Sciatic nerve (tissue), 2 donors: ENCODE measurements around the gene TUBA1B. TPM values are rescaled to one million over a fixed set of nuclear protein-coding genes. Genes with fewer than 3 reads are reported as not detected.
"Not testable (repeated sequence)": the region's sequence is repeated elsewhere in the genome, so short reads cannot be mapped to it uniquely, and the experiment has no call there.

Experiments used
- ATAC-seq: fragments of 200-7000 bp; cut with Tn5 transposase; one replicate; pipeline ENCODE4 v1.9.1; 2020; ENCODE audit warnings: mild to moderate bottlenecking, moderate library complexity
- DNase-seq: peaks from one replicate; pipeline ENCODE4 v3.0.0-alpha.2; 2020; ENCODE audit warnings: low spot score
- intact Hi-C: fragments of 100-400 bp; cut with DNase I; formaldehyde crosslinking; loops from one replicate; pipeline ENCODE4 v1.14.2; 2022
- total RNA-seq: library from RNA; stranded (reverse); fragmentation: NEBNext Ultra II Directional; extraction: Animal tissue kit (Norgen Biotek cat#: 25700); gene quantifications from one replicate; pipeline ENCODE4 v1.2.1, GENCODE V29; 2021
- donor health status: DM: no; HTN: no; CAD: no.
- donor health status: DM: no; HTN: no; CAD: no.

The TUBA1B gene
- total RNA-seq, result 680 TPM

DNA sequence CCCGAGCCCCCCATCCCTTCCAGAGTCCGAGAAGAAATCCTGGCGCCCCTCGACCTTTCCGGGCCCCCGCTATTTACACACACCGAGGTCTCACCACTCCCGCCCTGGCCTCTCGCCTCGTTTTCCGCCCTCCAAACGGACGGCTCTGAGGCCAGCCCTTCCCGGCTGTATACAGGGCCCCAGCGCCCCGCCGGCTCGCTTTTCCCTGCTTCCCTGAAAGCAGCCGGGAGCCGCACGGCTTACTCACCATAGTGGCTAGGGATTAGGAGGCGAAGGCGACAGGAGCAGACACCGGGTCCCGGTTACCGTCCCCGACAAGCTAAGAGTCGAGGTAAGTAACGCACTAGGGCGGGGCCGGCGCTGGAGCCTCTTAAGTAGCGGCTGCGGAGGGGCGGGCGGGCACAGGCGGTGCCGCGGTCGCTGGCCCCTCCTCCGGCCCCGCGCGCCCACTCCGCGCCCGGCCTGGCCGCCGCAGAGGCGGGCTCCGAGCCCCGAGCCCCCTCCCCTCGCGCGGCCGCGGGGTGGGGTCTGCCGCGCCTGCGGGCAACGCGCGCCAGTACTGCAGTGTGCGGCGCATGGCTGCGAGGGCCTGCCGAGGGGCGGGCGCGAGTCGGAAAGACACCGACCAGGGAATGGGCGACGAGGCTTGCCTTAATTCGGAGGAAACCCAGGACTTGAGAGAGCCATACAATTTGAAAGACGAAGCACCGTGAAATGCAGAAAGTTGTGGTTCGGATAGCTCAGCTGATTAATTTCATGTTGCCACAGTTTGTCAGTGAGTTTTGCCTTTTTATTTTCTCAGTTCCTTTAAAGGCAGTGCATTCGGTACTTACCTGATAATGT is at the start of gene TUBA1B:
Gene TUBA1B (minus strand): TSS at position 345 of the 843 bp plus-strand sequence. CDS start 95 bp downstream, at position 250.
- intact Hi-C loops, result loop anchor here (10.0 kb wide), 2 partner anchors 54 to 104 kb away; partner anchors contain the start of gene TUBA1A
- peak; percentile 94 for ATAC-seq
- DNase-seq, result peak; percentile 96

DNA sequence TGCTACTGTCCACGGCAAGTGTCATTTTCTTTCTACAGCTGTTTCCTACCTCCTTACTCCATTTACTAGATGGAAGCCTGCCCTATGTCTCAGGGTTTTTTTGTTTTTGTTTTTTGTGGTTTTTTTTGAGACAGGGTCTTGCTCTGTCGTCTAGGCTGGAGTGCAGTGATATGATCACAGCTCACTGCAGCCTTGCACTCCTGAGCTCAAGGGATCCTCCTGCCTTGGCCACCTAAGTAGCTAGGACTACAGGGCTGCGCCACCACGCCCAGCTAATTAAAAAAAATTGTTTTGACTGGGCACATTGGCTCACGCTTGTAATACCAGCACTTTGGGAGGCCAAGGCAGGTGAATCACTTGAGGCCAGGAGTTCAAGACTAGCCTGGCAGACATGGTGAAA is 43.0 kb upstream of the TUBA1B start:
- DNase-seq (no peak), ATAC-seq (no peak)
- intact Hi-C loops, result no loop called here

GRCh38 chr12:49170924-49171323 is 39.7 kb upstream of the TUBA1B start:
- DNase-seq, result no peak
- no peak for ATAC-seq
- intact Hi-C loops, result no loop called here

GRCh38 chr12:49165114-49165513 is 33.9 kb upstream of the TUBA1B start:
- DNase-seq, result no peak
- no peak for ATAC-seq
- intact Hi-C loops, result no loop called here

- ATAC-seq, DNase-seq, intact Hi-C loops: not testable (repeated sequence)
These were observed 30.7 kb upstream of the TUBA1B start for GRCh38 chr12:49161901-49162300.

DNA sequence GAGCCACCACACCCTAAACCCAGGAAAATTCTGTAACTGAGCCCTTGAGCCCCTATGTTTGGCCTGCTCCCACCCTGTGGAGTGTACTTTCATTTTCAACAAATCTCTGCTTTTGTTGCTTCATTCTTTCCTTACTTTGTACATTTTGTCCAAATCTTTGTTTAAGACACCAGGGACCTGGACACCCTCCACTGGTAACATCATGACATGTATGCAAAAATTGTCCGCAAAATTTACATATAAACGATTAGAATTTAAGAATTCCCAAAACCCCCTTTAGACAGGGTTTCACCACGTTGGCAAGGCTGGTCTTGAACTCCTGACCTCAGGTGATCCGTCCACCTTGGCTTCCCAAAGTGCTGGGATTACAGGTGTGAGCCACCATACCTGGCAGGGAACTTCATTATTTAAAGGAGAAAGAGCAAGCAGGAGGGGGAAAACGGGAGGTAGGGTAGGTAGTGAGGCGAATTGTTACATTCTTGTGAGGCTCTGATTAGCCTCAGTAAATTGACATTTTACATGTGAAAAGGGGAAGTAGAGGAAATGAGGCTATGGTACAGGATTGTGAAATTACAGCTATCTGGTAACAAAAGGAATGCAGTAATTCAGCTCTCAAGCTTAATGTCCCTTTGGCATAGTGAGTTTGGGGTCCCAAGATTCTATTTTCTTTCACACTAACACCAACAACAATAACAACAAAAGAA is 30.0 kb upstream of the TUBA1B start:
- DNase-seq (no peak), ATAC-seq (no peak)
- intact Hi-C loops, result no loop called here

DNA sequence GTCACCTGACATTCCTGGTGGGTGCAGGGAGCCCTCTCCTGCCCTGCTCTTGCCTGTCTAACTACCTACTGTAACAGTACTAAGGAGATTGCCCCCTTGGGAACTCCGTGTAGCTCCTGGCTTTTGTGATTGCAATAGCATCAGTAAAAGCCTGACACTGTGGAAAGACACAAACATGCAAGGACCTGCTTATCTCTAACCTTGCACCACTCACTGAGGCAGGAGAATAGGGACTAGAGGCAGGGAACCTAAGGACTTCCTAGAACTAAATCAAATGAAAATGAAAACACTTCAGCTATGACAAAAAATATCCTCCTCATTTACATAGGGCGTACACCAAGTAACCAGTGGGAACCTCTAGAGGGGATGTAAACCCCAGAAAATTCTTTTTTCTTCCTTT is 29.2 kb upstream of the TUBA1B start:
- ATAC-seq (no peak), DNase-seq (no peak)
- intact Hi-C loops, result no loop called here

DNA sequence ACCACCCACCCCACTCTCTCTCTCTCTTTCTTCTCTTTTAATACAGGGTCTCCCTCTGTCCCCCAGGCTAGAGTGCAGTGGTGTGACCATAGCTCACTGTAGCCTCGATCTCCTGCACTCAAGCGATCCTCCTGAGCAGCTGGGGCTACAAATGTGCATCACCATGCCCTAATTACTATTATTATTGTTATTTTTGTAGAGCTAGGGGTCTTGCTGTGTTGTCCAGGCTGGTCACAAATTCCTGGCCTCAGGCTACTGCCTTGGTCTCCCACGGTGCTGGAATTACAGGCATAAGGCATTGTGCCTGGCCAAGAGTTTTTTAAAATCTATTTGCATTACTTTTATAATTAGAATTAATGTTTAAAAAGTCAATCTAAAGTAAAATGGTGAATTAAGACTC is 23.0 kb upstream of the TUBA1B start:
- DNase-seq (no peak), ATAC-seq (no peak)
- intact Hi-C loops, result no loop called here

DNA sequence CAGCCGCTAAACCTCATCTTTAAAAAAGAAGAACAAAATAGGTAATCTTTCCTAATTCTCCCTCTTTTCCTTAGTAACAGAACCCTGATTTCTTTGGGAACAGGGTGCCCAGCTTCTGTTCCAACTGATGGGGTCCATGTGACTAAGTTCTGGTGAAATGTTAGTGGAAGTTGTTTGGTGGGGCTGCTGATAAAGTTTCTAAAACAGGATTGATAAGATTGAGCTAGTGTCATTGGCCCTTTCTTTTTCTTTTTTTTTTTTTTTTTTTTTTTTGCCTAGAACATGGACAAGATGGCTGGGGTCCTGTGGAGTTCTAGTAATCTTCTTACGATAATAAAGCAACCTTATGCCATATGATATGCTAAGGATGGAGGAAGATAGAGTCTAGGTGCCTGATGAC is 16.2 kb upstream of the TUBA1B start:
- intact Hi-C loops, result no loop called here
- DNase-seq (no peak), ATAC-seq (no peak)

DNA sequence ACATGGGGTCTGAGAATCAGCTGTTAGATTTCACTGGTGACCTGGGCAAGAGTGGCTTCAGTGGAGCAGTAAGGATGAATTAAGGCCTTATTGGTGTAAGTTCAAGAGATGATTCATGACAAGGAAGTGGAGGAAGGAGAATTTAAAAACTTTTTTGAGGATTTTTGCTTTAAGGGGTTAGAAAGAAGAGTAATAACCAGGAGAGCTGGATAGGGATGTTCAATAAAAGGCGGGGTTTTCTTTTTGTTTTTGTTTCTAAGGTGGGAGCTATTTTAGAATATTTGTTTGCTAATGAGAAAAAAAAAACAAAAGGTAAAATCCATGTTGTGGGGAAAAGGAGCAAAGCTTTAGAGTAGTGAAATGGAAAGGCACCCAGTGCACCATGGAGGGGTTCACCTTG is 15.2 kb upstream of the TUBA1B start:
- intact Hi-C loops, result no loop called here
- DNase-seq, result no peak
- no peak for ATAC-seq

DNA sequence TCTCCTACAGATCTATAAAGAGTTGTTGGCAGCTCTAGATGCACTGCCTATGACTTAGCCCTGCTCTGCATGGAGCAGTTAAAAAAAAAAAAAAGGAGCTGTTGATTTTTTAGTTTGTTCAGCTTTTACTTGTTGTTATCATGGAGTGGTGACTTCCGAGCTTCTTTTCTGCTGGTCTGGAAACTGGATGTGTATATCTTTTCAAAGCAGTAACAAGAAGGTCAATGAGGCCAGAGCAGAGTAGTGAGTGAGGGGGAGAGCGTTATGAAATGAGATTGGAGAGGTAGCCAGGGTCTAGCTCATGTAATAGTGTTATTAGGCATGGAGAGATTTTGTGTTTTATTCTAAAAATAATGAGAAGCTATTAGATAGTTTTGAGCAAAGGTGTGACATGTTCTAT is 13.2 kb upstream of the TUBA1B start:
- DNase-seq, result no peak
- intact Hi-C loops, result no loop called here
- ATAC-seq, result no peak

DNA sequence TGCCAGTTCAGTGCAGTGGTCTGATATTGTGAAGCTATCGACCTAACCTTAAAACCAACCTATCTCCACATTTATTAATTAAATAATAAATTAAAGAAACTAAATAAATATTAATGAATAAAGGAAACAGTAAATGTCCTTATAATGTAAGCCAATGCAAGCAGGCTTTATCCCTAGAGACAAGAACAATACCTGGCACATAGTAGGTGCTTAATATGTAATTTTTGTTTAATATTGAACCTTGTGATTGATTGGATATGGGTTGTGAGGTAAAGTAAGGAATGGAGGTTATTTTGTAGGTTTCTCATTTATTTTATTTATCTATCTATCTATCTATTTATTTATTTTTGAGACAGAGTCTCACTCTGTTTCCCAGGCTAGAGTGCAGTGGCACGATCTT is 7.8 kb upstream of the TUBA1B start:
- intact Hi-C loops, result loop anchor here (10.0 kb wide), 2 partner anchors 46 to 96 kb away; partner anchors contain the start of gene TUBA1A
- DNase-seq, result no peak
- ATAC-seq, result no peak

DNA sequence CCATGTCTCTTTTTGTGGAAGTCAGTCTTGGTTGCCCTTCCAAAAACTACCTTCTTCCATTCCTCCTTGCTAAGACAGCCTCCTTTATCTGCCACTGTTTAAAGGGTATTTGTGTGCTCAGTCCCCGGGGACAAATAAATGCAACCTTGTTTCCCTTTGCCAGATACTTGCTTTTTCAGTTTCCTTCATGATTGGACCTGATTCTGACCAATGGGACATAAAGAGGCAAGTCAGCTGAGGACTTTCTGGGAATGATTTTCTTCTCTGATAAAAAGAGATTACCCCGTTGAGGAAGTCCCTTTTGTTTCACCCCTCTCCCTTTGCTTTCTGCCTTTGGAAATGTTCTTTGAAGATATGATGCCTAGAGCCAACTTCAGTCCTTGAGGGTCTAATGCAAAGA is 7.4 kb upstream of the TUBA1B start:
- no peak for DNase-seq
- ATAC-seq, result no peak
- intact Hi-C loops, result loop anchor here (10.0 kb wide), 2 partner anchors 46 to 96 kb away; partner anchors contain the start of gene TUBA1A

DNA sequence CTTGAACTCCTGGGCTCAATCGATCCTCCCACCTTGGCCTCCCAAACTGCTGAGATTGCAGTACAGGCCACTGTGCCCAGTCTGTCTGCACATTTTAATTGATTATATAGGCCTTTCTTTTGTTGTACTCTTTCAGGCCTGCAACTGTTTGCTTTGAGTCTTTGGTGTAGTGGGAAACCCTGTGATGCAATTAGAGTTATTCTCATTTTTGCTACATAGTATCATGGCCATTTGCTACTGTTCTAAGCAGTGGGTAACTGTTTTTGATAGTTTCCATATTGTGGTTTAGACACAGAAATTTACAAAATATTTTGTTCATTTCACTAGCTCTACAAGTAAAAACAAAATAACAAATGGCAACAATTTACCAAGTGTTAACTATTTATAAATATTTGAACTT is 6.3 kb upstream of the TUBA1B start:
- no peak for ATAC-seq
- DNase-seq, result no peak
- intact Hi-C loops, result loop anchor here (10.0 kb wide), 2 partner anchors 47 to 97 kb away; partner anchors contain the start of gene TUBA1A

GRCh38 chr12:49136997-49137396 is 5.8 kb upstream of the TUBA1B start:
- DNase-seq, ATAC-seq: not testable (repeated sequence)
- intact Hi-C loops, result loop anchor here (10.0 kb wide), 2 partner anchors 48 to 98 kb away; partner anchors contain the start of gene TUBA1A

GRCh38 chr12:49133590-49133989 is 2.4 kb upstream of the TUBA1B start:
- intact Hi-C loops, result loop anchor here (10.0 kb wide), 2 partner anchors 51 to 101 kb away; partner anchors contain the start of gene TUBA1A
- ATAC-seq, result no peak
- DNase-seq, result no peak

DNA sequence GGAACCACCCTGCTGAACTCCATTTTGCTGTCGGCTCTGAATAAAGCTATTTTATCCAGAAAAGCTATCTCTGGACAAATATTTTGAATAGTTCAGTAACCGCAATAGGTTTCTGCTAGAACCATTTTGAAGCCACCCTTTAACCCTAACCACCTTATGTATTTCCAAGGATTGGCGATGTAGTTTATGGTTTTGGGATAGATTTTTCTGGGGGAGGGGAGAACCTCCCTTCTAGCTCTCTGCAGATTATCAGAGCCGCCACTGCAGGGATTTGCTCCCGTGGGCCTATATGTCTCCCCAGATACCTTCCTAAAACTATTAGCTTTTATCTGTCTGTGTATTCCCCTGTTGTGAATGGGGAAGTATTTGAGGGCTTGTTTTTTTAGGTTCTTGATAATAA is 1.8 kb upstream of the TUBA1B start:
- ATAC-seq (no peak), DNase-seq (no peak)
- intact Hi-C loops, result loop anchor here (10.0 kb wide), 2 partner anchors 52 to 102 kb away; partner anchors contain the start of gene TUBA1A

GRCh38 chr12:49131894-49132461 is 783 bp upstream of the TUBA1B start:
- no peak for DNase-seq

More at GRCh38 chr12:49131894-49132461, 783 bp upstream of the TUBA1B start:
- intact Hi-C loops, result loop anchor here (10.0 kb wide), 2 partner anchors 53 to 103 kb away; partner anchors contain the start of gene TUBA1A
- ATAC-seq, result no peak
